GM13976 (cell line): ENCODE measurements around the gene HMOX1.

Source experiments
- DNase-seq: peaks from one replicate; pipeline ENCODE4 v3.0.0; 2012; ENCODE audit warnings: low spot score
- in situ Hi-C: fragments of 300-500 bp; cut with MboI; formaldehyde crosslinking; loops from one replicate; pipeline ENCODE4 v1.12.0; 2022; ENCODE audit warnings: low sequenced_read_pairs, mixed read lengths, inconsistent platforms; ENCODE audit not compliant: unreplicated experiment
- TF ChIP-seq, protein P1 (sequence below): IDR thresholded peaks from 2 replicates; pipeline ENCODE4 v1.5.1; 2012; ENCODE audit warnings: borderline replicate concordance, mild to moderate bottlenecking; ENCODE audit not compliant: insufficient read depth; ENCODE audit errors: extremely low read depth, missing control alignments, control extremely low read depth

Gene HMOX1

DNA sequence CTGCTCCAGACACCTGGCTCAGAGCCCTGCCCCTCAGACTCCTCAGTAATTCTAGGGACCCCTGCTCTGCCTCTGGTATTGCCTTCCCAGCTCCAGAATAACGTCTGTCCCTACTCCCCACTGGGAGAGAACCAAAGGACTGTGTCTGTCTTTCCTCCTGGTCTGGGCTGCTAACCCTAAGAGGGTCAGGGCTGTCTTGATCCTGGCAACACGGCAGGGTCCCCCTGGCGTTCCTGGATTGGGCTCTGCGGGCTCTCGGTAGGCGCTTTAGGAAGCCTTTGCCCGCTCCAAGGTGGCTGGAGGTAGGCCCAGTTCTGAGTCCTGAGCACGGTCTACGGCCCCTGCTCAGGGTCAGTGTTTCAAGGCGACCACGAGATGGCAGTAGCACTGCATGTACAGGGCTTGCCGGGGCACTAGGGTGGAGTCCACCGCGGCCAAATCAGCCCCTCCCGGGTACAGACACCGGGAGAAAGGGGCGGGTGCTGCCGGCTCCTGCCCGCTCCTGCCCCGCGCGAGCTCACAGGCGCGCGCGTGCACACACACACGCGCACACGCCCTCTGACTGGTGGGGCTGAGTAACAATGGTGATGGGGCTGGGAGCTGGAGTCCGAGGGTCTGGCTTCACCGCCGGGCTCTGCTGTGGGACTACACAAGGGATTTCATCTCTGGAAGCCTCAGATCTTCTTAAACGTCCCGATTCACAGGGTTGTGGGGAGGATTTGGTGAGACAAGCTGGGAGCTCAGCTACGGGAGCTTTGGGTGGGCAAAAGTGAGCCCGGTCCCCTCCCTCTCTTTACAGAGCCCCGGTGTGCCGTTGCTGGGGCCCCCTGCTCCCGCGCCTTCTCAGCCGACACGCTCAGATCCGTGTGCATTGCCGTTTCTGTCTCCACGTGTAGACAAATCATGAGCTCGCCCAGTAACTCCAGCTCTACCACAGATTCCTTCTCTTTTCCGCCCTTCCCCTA is 30.1 kb upstream of the HMOX1 start:
- in situ Hi-C loops = loop anchor here (10.0 kb wide), 1 partner anchor 234 kb away; no protein-coding TSS in a partner anchor
- TF ChIP-seq, protein P1, sequence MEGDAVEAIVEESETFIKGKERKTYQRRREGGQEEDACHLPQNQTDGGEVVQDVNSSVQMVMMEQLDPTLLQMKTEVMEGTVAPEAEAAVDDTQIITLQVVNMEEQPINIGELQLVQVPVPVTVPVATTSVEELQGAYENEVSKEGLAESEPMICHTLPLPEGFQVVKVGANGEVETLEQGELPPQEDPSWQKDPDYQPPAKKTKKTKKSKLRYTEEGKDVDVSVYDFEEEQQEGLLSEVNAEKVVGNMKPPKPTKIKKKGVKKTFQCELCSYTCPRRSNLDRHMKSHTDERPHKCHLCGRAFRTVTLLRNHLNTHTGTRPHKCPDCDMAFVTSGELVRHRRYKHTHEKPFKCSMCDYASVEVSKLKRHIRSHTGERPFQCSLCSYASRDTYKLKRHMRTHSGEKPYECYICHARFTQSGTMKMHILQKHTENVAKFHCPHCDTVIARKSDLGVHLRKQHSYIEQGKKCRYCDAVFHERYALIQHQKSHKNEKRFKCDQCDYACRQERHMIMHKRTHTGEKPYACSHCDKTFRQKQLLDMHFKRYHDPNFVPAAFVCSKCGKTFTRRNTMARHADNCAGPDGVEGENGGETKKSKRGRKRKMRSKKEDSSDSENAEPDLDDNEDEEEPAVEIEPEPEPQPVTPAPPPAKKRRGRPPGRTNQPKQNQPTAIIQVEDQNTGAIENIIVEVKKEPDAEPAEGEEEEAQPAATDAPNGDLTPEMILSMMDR = peak; percentile 85
- peak; percentile 95 for DNase-seq

DNA sequence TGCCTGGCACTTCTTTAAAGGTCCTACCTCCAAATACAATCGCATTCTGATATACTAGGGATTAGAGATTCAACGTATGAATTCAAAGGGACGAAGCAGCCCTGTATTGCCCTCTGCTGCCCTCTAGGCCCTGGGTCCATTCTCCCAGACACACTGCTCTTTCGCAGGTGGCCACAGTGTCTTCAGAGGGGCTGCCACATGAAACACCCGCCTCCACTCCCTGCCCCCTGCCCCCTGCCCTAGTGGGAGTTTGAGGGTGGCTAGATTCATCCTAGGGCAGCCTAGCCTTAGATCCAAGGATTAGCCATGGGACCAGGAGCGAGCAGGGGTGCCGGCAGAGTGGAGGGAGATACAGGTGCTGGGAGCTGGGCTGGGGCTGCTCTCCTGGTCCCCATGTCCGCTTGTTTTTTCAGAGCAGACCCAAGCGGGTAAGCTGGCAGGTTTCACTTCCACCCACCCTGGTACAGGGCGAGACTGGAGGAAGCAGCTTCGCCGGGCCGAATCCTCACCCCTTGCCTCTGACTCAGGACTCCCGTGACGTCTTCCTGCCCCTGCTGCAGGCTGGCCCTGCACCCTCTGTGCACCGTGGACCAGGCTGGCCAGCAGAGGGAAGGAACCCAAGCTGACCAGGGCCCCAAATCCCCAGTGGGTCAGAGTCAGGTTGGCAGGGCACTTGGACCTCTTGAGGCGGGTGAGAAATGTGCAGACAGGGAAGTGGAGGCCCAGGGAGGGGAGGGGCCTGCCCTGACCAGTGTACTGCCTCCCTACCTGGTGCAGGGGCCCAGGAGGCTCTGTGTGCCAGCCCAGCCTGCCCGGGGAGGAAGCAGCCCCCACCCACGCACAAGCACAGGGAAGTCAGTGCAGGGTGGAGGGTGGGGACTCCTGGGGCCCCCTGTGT is 28.4 kb upstream of the HMOX1 start:
- in situ Hi-C loops = loop anchor here (10.0 kb wide), 1 partner anchor 232 kb away; no protein-coding TSS in a partner anchor
- peak; percentile 67 for DNase-seq
- TF ChIP-seq, protein P1 = peak; percentile 39

DNA sequence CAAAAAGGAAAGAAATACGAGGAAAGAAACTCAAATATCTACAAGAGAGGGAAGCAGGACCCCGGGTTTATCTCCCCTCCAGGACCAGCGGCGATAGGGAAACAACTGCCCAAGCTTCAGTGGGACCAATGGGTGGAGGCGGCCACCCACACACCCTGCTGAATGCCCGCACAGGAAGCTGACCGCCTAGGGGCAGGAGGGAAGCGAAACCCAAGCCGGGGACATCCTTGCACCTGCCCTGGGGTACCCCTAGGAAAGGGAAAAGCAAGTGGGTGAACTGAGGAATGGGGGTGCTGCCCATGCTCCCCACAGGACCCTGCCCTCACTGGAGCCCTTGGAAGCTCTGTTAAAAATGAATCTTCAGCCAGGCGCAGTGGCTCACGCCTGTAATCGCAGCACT is 27.6 kb upstream of the HMOX1 start:
- TF ChIP-seq, protein P1 = no peak
- in situ Hi-C loops = loop anchor here (10.0 kb wide), 1 partner anchor 231 kb away; no protein-coding TSS in a partner anchor
- DNase-seq = no peak

DNA sequence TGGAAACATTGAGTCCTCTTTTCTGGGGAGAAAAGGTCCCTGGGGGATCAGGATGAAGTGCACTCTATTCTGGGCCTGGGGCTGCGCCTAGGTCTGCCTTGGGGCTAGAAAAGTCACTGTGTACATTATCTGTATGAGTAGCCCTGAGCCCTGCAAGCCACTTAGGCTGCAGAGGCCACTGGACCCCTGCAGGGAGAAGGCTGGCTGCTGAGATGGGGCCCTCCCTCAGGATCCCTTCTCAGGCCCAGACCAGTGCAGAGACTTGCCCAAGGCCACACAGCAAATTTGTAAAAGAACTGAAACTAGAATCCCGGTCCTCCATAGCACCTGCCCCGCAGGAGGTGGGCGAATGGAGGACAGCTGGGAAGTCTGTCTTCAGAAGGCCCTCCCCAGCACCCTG is 26.8 kb upstream of the HMOX1 start:
- in situ Hi-C loops = loop anchor here (10.0 kb wide), 1 partner anchor 231 kb away; no protein-coding TSS in a partner anchor
- TF ChIP-seq, protein P1 = no peak
- DNase-seq = no peak

DNA sequence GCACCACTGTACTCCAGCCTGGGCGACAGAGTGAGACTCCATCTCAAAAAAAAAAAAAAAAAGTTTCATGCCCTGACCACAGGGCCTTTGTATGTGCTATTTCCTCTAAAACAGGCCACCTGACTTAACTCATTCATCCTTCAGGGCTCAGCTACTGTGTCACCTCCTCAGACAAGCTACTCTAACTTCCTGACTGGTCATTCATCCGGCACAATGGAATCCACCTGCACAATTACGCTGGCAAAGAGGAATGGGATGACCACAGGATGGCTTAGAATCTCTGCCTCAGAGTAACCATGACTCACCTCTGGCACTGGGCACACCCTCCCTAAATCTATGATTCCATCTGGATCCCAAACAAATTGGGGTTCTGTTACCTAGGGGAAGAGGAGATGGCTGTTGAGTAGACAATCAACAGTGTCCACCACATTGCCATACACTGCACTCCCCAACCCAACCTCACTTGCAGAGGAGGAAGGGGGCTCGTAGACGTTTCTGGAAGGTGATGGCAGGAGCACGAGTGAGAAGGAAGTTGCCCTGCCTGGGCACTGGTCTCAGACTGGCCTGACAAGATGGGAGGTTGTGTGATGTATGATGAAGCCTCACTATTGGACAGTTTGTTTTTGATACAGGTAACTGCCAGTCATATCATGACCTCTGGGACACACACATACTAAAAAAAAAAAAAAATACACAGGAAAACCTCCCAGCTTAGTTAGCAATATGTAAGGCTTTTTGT is 22.8 kb upstream of the HMOX1 start:
- in situ Hi-C loops = loop anchor here (10.0 kb wide), 1 partner anchor 227 kb away; no protein-coding TSS in a partner anchor
- TF ChIP-seq, protein P1 = no peak
- no peak for DNase-seq
